ENCODE measurements around the gene ATAT1. TPM values are rescaled to one million over a fixed set of nuclear protein-coding genes. Genes with fewer than 3 reads are reported as not detected.

ATAT1 gene
- total RNA-seq, 2 donors from 2014 or later: 8.3 to 14.2 TPM

- ATAC-seq (replicated peaks in 1 of 2): peak; percentile 44 to 56
- peaks cover 40% of the 10 kb centered on the region for H3K4me1 Mint-ChIP-seq (ENCODE audit: low read depth)
- no peaks in the 10 kb centered on the region for H3K9me3 Mint-ChIP-seq
- peaks cover 33 to 39% of the 10 kb centered on the region in 2 donors for H3K36me3 Mint-ChIP-seq (ENCODE audit: insufficient read depth in 2 of 2)
- DNase-seq: peak; percentile 86 to 87
- peak within 1 kb of the TSS; percentile 95 for H3K27ac Mint-ChIP-seq
- H3K27me3 Mint-ChIP-seq (ENCODE audit: low read depth): no peaks in the 10 kb centered on the region
- H3K4me3 Mint-ChIP-seq: peak within 1 kb of the TSS; percentile 96 to 98
These were observed 59.6 kb downstream of the ATAT1 start, which contains the start of gene PPP1R18 for GRCh38 chr6:30686009-30686907. PPP1R18 (minus strand) TSS chr6:30686645; CDS start chr6:30686018, 627 bp downstream.

DNA sequence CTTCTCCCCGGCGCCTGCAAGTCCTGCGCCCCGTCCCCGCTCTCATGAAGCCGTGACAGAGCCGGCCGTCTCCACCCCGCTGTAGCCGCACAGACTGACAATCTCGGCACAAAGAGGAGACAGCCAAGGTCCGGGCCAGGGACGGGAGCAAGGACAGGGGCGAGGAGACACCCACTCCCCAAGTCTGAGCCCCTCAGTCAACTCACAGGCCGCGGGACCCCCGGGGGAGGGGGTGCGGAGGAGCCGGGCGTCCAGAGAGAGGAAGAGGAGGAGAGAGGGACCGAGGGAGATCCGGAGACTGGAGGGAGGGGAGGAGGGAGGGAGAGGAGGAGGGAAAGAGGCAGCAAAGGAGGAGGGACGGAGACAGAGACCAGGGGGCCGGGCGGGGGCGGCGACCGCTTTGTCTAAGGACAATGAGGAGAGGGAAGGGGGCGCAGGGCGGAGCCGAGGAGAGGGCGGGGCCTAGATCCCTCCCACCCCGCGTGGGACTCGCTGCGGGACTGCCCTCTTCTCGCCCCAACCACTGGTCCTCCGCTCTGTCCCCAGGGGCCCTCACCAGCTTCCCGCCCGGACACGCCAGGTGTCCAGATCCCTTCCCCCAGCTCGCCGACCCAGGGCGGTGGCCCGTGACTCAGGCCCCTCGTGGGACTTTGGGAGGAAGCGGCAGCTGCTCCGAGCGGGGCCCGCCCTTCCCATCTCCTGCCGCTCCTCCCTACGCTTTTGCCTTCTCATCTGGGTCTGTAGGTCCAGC is 60.4 kb downstream of the ATAT1 start:
- peak overlapping the region; percentile 68 for H3K27ac Mint-ChIP-seq

GRCh38 chr6:30687659-30688431 is 61.2 kb downstream of the ATAT1 start:
- Mint-ChIP-seq H3K4me1 (ENCODE audit: low read depth) (peaks cover 41% of the 10 kb centered on the region), H3K36me3 (ENCODE audit: insufficient read depth in 2 of 2) (peaks cover 25 to 29% of the 10 kb centered on the region in 2 donors), H3K27ac (peak overlapping the region; percentile 63), H3K4me3 (peak overlapping the region; percentile 96 to 98), H3K9me3 (no peaks in the 10 kb centered on the region), H3K27me3 (ENCODE audit: low read depth) (no peaks in the 10 kb centered on the region)
- ATAC-seq (replicated peaks in 1 of 2) (no peak), DNase-seq (no peak)

More for the DNA sequence above, 60.4 kb downstream of the ATAT1 start:
- Mint-ChIP-seq H3K9me3 (no peaks in the 10 kb centered on the region), H3K36me3 (ENCODE audit: insufficient read depth in 2 of 2) (peaks cover 29 to 33% of the 10 kb centered on the region in 2 donors), H3K27me3 (ENCODE audit: low read depth) (no peaks in the 10 kb centered on the region), H3K4me1 (ENCODE audit: low read depth) (peaks cover 41% of the 10 kb centered on the region), H3K4me3 (peak overlapping the region; percentile 96 to 98)
- DNase-seq (peak; percentile 81 to 86), ATAC-seq (replicated peaks in 1 of 2) (peak; percentile 37 to 42)

DNA sequence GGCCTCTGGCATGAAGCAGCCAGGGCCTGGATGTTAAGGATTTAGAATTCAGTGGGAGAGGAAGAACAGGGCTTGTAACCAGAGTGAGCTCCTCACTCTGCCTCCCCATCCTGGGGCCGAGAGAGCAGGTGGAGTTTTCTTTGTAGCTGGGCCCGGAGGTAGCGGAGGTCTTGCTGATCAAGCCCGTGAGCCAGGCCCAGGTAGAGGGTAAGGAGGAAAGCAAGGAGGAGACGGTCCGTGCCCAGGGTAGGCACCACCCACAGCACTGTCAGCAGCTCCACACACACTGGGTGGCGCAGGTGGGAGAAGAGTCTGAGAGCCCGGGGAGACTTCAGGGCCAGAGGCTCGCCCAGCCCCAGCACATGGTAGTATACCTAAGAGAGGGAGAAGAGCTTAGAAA is 61.9 kb downstream of the ATAT1 start:
- Mint-ChIP-seq H3K9me3 (no peaks in the 10 kb centered on the region), H3K27ac (no peak overlapping the region), H3K27me3 (ENCODE audit: low read depth) (no peaks in the 10 kb centered on the region), H3K36me3 (ENCODE audit: insufficient read depth in 2 of 2) (peaks cover 22 to 26% of the 10 kb centered on the region in 2 donors), H3K4me3 (peak overlapping the region; percentile 96 to 98), H3K4me1 (ENCODE audit: low read depth) (peaks cover 41% of the 10 kb centered on the region)
- DNase-seq: no peak
- ATAC-seq (replicated peaks in 1 of 2): no peak

DNA sequence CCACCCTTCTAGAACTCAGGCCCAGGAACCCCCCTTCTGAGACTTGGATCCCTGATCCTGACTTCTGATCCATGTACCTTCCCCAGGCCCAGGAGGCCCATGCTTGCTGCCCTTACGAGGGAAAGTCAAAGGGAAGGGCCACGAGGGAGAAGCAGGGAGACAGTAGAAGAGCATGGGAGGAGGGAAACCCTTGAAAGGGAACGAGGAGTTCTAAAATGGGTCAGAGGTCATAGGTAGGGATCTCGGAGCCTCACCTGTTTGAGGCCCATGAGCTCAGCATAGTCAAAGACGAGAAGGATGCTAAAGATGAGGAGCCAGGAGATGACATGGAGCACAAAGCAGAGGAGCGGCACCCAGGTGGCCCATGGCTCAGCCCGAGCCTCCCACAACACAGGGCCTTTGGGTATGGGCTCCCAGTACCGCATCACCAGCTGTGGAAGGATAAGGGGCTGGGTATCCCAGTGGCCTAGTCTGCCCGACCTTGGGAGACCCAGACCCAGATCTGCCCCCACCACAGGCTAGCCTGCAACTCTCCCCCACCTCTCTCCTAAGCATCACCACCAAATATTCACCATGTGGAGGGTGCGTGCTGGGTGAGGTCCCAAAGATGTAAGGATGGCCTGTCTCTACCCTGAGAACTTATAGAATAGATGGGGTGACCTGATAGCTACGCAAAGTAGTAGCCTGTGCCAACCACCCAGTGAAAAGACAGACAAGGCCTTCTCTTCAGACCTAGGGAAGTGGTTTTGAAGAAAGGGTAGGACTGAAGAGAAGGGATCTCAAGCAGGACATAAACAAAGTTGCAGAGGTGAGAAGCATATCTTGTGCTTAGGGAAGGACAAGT is 62.6 kb downstream of the ATAT1 start:
- peak overlapping the region; percentile 96 to 98 for H3K4me3 Mint-ChIP-seq
- no peaks in the 10 kb centered on the region for H3K27me3 Mint-ChIP-seq (ENCODE audit: low read depth)
- H3K27ac Mint-ChIP-seq: peak overlapping the region; percentile 27
- H3K4me1 Mint-ChIP-seq (ENCODE audit: low read depth): peaks cover 41% of the 10 kb centered on the region
- H3K36me3 Mint-ChIP-seq (ENCODE audit: insufficient read depth in 2 of 2): peaks cover 16 to 22% of the 10 kb centered on the region in 2 donors
- ATAC-seq (replicated peaks in 1 of 2): no peak
- H3K9me3 Mint-ChIP-seq: no peaks in the 10 kb centered on the region
- DNase-seq: no peak

DNA sequence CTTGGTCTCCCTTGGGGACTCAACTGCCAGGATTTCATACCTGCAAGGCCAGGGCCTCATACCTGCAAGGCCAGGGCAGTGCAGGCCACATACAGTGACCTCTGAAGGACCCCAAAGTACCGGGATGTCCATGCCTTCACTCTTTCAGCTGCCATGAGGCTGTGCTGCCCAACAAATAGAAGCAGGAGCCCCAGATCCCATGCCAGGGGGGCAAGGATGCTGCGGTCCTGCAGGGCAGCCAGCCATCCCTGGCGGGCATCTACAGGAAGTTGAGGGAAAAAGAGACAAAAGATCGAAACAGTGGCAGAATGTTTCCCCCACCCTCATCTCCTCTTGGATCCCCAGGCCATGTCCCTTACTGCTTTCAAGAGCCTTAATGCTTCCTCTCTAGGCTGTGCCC is 63.3 kb downstream of the ATAT1 start:
- H3K4me1 Mint-ChIP-seq (ENCODE audit: low read depth): peaks cover 41% of the 10 kb centered on the region
- no peak for DNase-seq
- H3K36me3 Mint-ChIP-seq (ENCODE audit: insufficient read depth in 2 of 2): peaks cover 13 to 18% of the 10 kb centered on the region in 2 donors
- H3K4me3 Mint-ChIP-seq: peak overlapping the region; percentile 96 to 98
- no peak for ATAC-seq (replicated peaks in 1 of 2)
- H3K27me3 Mint-ChIP-seq (ENCODE audit: low read depth): no peaks in the 10 kb centered on the region
- no peaks in the 10 kb centered on the region for H3K9me3 Mint-ChIP-seq
- H3K27ac Mint-ChIP-seq: peak overlapping the region; percentile 92

DNA sequence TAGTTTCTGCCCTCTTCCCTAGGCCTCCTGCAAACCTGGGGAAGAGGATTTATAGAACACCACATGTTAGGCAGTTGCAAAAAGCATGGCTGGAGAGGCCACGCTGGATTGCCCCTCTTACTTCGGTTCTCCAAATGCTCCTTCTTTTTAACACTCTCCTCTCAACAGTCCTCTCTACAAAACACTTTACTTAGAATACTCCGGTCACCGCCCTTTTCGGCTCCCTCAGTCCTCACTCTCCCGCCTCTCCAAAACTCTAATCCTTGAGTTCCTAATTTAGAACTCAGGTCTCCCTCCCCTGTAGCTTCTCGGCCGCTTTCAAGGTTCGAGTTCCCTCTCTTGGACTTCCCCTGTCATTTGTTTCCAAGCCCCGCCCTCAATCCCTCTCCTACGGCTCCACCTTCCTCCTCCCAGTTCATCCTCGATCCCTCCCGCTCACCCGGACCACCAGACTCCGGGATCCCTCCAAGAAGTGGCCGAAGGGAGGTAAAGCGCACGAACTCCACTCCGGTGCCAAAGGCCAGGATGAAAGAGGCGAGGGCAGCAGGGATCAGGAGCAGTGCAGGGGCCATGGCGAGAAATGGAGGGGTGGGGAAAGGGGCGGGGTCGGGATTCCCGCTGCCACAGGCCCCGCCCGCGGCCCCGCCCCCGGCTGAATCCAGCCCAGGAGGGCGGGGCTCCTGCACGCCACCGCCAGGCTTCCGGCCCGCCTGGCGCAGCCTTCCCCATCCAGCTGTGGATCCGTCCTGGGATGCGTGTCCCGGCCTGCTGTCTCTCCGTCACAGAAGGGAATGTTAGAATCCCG is 63.9 kb downstream of the ATAT1 start, which contains the start of gene NRM:
Gene NRM (minus strand): TSS at position 582 of the 805 bp plus-strand sequence. CDS start 10 bp downstream, at position 572.
- Mint-ChIP-seq H3K36me3 (ENCODE audit: insufficient read depth in 2 of 2) (peaks cover 7 to 11% of the 10 kb centered on the region in 2 donors), H3K4me3 (peak within 1 kb of the TSS; percentile 96 to 98), H3K9me3 (no peaks in the 10 kb centered on the region), H3K27me3 (ENCODE audit: low read depth) (no peaks in the 10 kb centered on the region), H3K4me1 (ENCODE audit: low read depth) (peaks cover 41% of the 10 kb centered on the region), H3K27ac (peak within 1 kb of the TSS; percentile 92)
- ATAC-seq (replicated peaks in 1 of 2): peak; percentile 46 to 55
- peak; percentile 77 to 86 for DNase-seq

DNA sequence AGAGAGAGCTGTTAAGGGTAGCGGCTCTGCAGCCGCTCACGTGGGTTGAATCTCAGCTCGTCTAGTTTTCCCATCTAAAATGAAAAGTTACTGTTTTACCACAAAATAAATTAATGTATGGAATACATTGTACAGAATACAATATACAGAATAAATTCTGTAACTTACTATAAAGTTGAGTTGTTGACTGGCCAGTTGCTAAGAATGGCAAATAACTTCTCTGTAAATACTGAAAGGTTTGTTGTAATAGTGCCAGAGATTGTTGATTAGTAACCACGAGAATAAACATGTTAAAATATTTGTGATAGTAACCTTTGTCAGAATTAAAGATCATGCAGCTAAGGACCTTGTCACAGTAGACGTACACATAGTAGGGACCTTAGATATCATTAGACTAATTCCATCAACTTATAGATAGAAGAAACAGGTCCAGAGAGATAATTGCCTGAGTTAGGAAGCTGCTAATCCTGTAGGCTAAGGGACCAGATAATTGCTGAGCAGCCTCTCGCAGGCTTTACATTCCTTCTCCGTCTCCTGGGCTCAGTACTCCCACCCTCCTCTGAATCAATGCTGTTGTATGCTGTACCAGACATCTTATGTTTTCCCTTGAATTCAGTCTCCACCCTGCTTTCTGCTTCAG is 64.7 kb downstream of the ATAT1 start:
- no peak for DNase-seq
- H3K36me3 Mint-ChIP-seq (ENCODE audit: insufficient read depth in 2 of 2): peaks cover 1 to 4% of the 10 kb centered on the region in 2 donors
- peak overlapping the region; percentile 96 to 98 for H3K4me3 Mint-ChIP-seq
- H3K9me3 Mint-ChIP-seq: no peaks in the 10 kb centered on the region
- no peak for ATAC-seq (replicated peaks in 1 of 2)
- H3K27ac Mint-ChIP-seq: peak overlapping the region; percentile 34
- no peaks in the 10 kb centered on the region for H3K27me3 Mint-ChIP-seq (ENCODE audit: low read depth)
- peaks cover 41% of the 10 kb centered on the region for H3K4me1 Mint-ChIP-seq (ENCODE audit: low read depth)
